Left ventricle myocardium superior (tissue), 1 donor: Measurements from ENCODE around the gene DNTT. TPM values are rescaled to one million over a fixed set of nuclear protein-coding genes. Genes with fewer than 3 reads are reported as not detected.

Source experiments
- ATAC-seq: fragments of 200-7000 bp; cut with Tn5 transposase; one replicate; pipeline ENCODE4 v1.9.1; 2020; ENCODE audit warnings: mild to moderate bottlenecking, moderate library complexity
- DNase-seq: peaks from one replicate; pipeline ENCODE4 v3.0.0-alpha.2; 2020
- intact Hi-C: fragments of 100-400 bp; cut with micrococcal nuclease; formaldehyde crosslinking; loops from one replicate; pipeline ENCODE4 v1.11.0; 2022
- long read RNA-seq: library from polyadenylated mRNA; unstranded; transcript quantifications from one replicate; pipeline ENCODE4 v2.0.0, GENCODE V29; 2021
- total RNA-seq: library from RNA; stranded (reverse); fragmentation: NEBNext Ultra II Directional; extraction: Animal tissue kit (Norgen Biotek cat#: 25700); gene quantifications from one replicate; pipeline ENCODE4 v1.2.1, GENCODE V29; 2021
- donor health status: DM: no; HTN: yes; CAD: no; lungs with severe emphysema.

The DNTT gene
- not detected for total RNA-seq
- long read RNA-seq = 0 reads

- intact Hi-C loops = no loop called here
- DNase-seq = no peak
- ATAC-seq = no peak
Observed at GRCh38 chr10:96304230-96304629, at the start of gene DNTT. Gene DNTT (plus strand): TSS chr10:96304434. CDS start chr10:96304498, 64 bp downstream.

GRCh38 chr10:96254976-96255375 lies 49.3 kb upstream of the DNTT start:
- ATAC-seq = no peak
- DNase-seq = no peak
- intact Hi-C loops = no loop called here

- intact Hi-C loops = no loop called here
- no peak for ATAC-seq
- no peak for DNase-seq
Observed at GRCh38 chr10:96255549-96256333, 48.5 kb upstream of the DNTT start.

GRCh38 chr10:96257944-96258343 lies 46.3 kb upstream of the DNTT start:
- DNase-seq (no peak), ATAC-seq (peak; percentile 86)
- intact Hi-C loops = no loop called here

- intact Hi-C loops = no loop called here
- ATAC-seq = peak; percentile 31
- no peak for DNase-seq
Observed at GRCh38 chr10:96259150-96259549, 45.1 kb upstream of the DNTT start.

- intact Hi-C loops = no loop called here
- DNase-seq (no peak), ATAC-seq (peak; percentile 83)
Observed at GRCh38 chr10:96260014-96260413, 44.2 kb upstream of the DNTT start.

GRCh38 chr10:96261132-96261531 lies 43.1 kb upstream of the DNTT start:
- no peak for ATAC-seq
- intact Hi-C loops = no loop called here
- DNase-seq = no peak

GRCh38 chr10:96261930-96262329 lies 42.3 kb upstream of the DNTT start:
- DNase-seq = no peak
- no peak for ATAC-seq
- intact Hi-C loops = no loop called here

GRCh38 chr10:96263176-96263575 lies 41.1 kb upstream of the DNTT start:
- ATAC-seq (no peak), DNase-seq (no peak)
- intact Hi-C loops = no loop called here

GRCh38 chr10:96263669-96264068 lies 40.6 kb upstream of the DNTT start:
- DNase-seq (no peak), ATAC-seq (no peak)
- intact Hi-C loops = no loop called here

GRCh38 chr10:96264938-96265337 lies 39.3 kb upstream of the DNTT start:
- intact Hi-C loops = no loop called here
- ATAC-seq (no peak), DNase-seq (no peak)

- no peak for DNase-seq
- intact Hi-C loops = no loop called here
- ATAC-seq = no peak
Observed at GRCh38 chr10:96266118-96266770, 38.0 kb upstream of the DNTT start.

GRCh38 chr10:96267234-96267705 lies 37.0 kb upstream of the DNTT start:
- intact Hi-C loops = no loop called here
- DNase-seq = no peak
- ATAC-seq = no peak

- intact Hi-C loops = no loop called here
- DNase-seq (no peak), ATAC-seq (no peak)
Observed at GRCh38 chr10:96268341-96268909, 35.8 kb upstream of the DNTT start.

GRCh38 chr10:96269438-96270300 lies 34.6 kb upstream of the DNTT start:
- DNase-seq (no peak), ATAC-seq (no peak)
- intact Hi-C loops = no loop called here

- ATAC-seq = no peak
- DNase-seq = no peak
- intact Hi-C loops = no loop called here
Observed at GRCh38 chr10:96270571-96270970, 33.7 kb upstream of the DNTT start.

- peak; percentile 46 for DNase-seq
- ATAC-seq = peak; percentile 75
- intact Hi-C loops = no loop called here
Observed at GRCh38 chr10:96271016-96271815, 33.0 kb upstream of the DNTT start, which contains the start of gene BLNK. Gene BLNK (minus strand): TSS chr10:96271569. CDS start chr10:96271398, 171 bp downstream.
